PC-3 (cell line): ENCODE measurements around the gene CORIN. TPM values are rescaled to one million over a fixed set of nuclear protein-coding genes. Genes with fewer than 3 reads are reported as not detected.

Source experiments
- ATAC-seq: fragments of 200-7000 bp; cut with Tn5 transposase; 2 replicates; pipeline ENCODE4 v1.9.1; 2020; ENCODE audit warnings: mild to moderate bottlenecking, moderate library complexity
- BruUV-seq: library from RNA; stranded (reverse); fragments of 400-500 nt; replicated peaks from 2 replicates; lab custom pipeline; 2021; lab: Mats Ljungman, UMichigan
- CTCF ChIA-PET: fragments of 300-600 bp; sonication (Branson Sonifier 250); formaldehyde crosslinking; loops from one replicate; lab custom pipeline; 2022; ENCODE audit warnings: antibody characterized with exemption; lab: Charles Lee
- POLR2A ChIA-PET: fragments of 300-600 bp; sonication (Branson Sonifier 250); formaldehyde crosslinking; loops from one replicate; lab custom pipeline; 2022; ENCODE audit warnings: antibody characterized with exemption; ENCODE audit not compliant: unreplicated experiment; lab: Charles Lee
- DNase-seq: peaks from one replicate; pipeline ENCODE4 v3.0.0-alpha.2; 2015
- H2AFZ ChIP-seq: fragments of 300-600 bp; sonication (generic); 2 replicates; pipeline ENCODE4 v1.6.0; 2016; ENCODE audit warnings: antibody characterized with exemption, low read length
- H3F3A ChIP-seq: fragments of 300-600 bp; sonication (generic); one replicate; pipeline ENCODE4 v1.6.0; 2017; ENCODE audit warnings: antibody characterized with exemption, low read length, control low read depth, mild to moderate bottlenecking; ENCODE audit not compliant: unreplicated experiment
- H3K27ac ChIP-seq: fragments of 300-600 bp; sonication (generic); 2 replicates; pipeline ENCODE4 v1.5.1; 2016; ENCODE audit warnings: mild to moderate bottlenecking, low read length
- H3K27me3 ChIP-seq: fragments of 300-600 bp; sonication (generic); 2 replicates; pipeline ENCODE4 v1.6.1; 2016; ENCODE audit warnings: low read length, mixed read lengths
- H3K36me3 ChIP-seq: fragments of 300-600 bp; sonication (generic); 2 replicates; pipeline ENCODE4 v1.6.1; 2016; ENCODE audit warnings: low read depth, mixed run types, low read length, mixed read lengths
- H3K4me1 ChIP-seq: fragments of 300-600 bp; sonication (generic); 2 replicates; pipeline ENCODE4 v1.5.1; 2016; ENCODE audit warnings: low read length; ENCODE audit not compliant: insufficient read depth
- H3K4me2 ChIP-seq: fragments of 300-600 bp; sonication (generic); 2 replicates; pipeline ENCODE4 v1.6.0; 2016; ENCODE audit warnings: low read length
- H3K4me3 ChIP-seq: fragments of 300-600 bp; sonication (generic); 2 replicates; pipeline ENCODE4 v1.5.1; 2016; ENCODE audit warnings: mild to moderate bottlenecking, low read length, mixed read lengths
- H3K79me2 ChIP-seq: fragments of 300-600 bp; sonication (generic); 2 replicates; pipeline ENCODE4 v1.6.1; 2017; ENCODE audit warnings: low read length, mixed read lengths
- H3K9ac ChIP-seq: fragments of 300-600 bp; sonication (generic); 2 replicates; pipeline ENCODE4 v1.6.0; 2016; ENCODE audit warnings: mild to moderate bottlenecking, low read length
- H3K9me2 ChIP-seq: fragments of 300-600 bp; sonication (generic); replicated peaks from 2 replicates; pipeline ENCODE4 v1.6.1; 2016; ENCODE audit warnings: mixed run types, low read length, mixed read lengths
- H3K9me3 ChIP-seq: fragments of 300-600 bp; sonication (generic); 2 replicates; pipeline ENCODE4 v1.6.1; 2016; ENCODE audit warnings: low read length, mixed read lengths
- H4K20me1 ChIP-seq: fragments of 300-600 bp; sonication (generic); 2 replicates; pipeline ENCODE4 v1.6.1; 2016; ENCODE audit warnings: low read length, mixed read lengths
- CTCF ChIP-seq: fragments of 300-600 bp; sonication (generic); conservative IDR thresholded peaks from 2 replicates; pipeline ENCODE4 v1.5.1; 2017; ENCODE audit warnings: antibody characterized with exemption, low read depth, mild to moderate bottlenecking, low read length
- EZH2 ChIP-seq: fragments of 300-600 bp; sonication (generic); IDR thresholded peaks from one replicate; pipeline ENCODE4 v1.6.1; 2017; ENCODE audit warnings: antibody characterized with exemption, mild to moderate bottlenecking, low read length; ENCODE audit not compliant: unreplicated experiment
- EZH2phosphoT487 ChIP-seq: fragments of 300-600 bp; sonication (generic); IDR thresholded peaks from 2 replicates; pipeline ENCODE4 v1.6.1; 2018; ENCODE audit warnings: mild to moderate bottlenecking, antibody characterized with exemption, low read length, borderline replicate concordance
- intact Hi-C: fragments of 100-400 bp; cut with micrococcal nuclease; formaldehyde crosslinking; loops from 2 replicates; pipeline ENCODE4 v1.9.0; 2023
- total RNA-seq: library from RNA; depleted of rRNA; stranded (reverse); fragments of >200 nt; gene quantifications from 2 replicates; pipeline ENCODE4 v1.2.3, GENCODE V29; 2014

CORIN gene
- total RNA-seq, 1 experiment from 2014 or later: not detected

GRCh38 chr4:47647029-47647428, 190.8 kb downstream of the CORIN start:
- H3K27ac ChIP-seq: no peak overlapping the region
- no TSS peak for BruUV-seq
- ATAC-seq: no peak
- H4K20me1 ChIP-seq: no peaks in the 10 kb centered on the region
- no peaks in the 10 kb centered on the region for H3K4me1 ChIP-seq
- no peaks in the 10 kb centered on the region for H3K9me2 ChIP-seq
- no peak overlapping the region for H3K4me2 ChIP-seq
- POLR2A ChIA-PET: no interaction called here
- H3F3A ChIP-seq: no peaks in the 10 kb centered on the region
- H3K79me2 ChIP-seq: no peaks in the 10 kb centered on the region
- H3K9me3 ChIP-seq: no peaks in the 10 kb centered on the region
- H3K4me3 ChIP-seq: no peak overlapping the region
- CTCF ChIA-PET: no interaction called here
- TF ChIP-seq EZH2phosphoT487 (no peak), CTCF (no peak), EZH2 (no peak)
- no peak overlapping the region for H3K9ac ChIP-seq
- H3K36me3 ChIP-seq: no peaks in the 10 kb centered on the region
- H2AFZ ChIP-seq: no peak overlapping the region
- intact Hi-C loops: no loop called here
- no peak for DNase-seq
- H3K27me3 ChIP-seq: peaks cover 24% of the 10 kb centered on the region

GRCh38 chr4:47646372-47646771, 191.5 kb downstream of the CORIN start:
- no peaks in the 10 kb centered on the region for H3K36me3 ChIP-seq
- peaks cover 24% of the 10 kb centered on the region for H3K27me3 ChIP-seq
- H3K4me2 ChIP-seq: no peak overlapping the region
- BruUV-seq: no TSS peak
- no peak overlapping the region for H2AFZ ChIP-seq
- no peaks in the 10 kb centered on the region for H3F3A ChIP-seq
- no peaks in the 10 kb centered on the region for H3K79me2 ChIP-seq
- no peaks in the 10 kb centered on the region for H3K9me2 ChIP-seq
- ChIA-PET CTCF (no interaction called here), POLR2A (no interaction called here)
- H3K9me3 ChIP-seq: no peaks in the 10 kb centered on the region
- H3K4me1 ChIP-seq: no peaks in the 10 kb centered on the region
- no peaks in the 10 kb centered on the region for H4K20me1 ChIP-seq
- no peak overlapping the region for H3K27ac ChIP-seq
- TF ChIP-seq EZH2: no peak
- TF ChIP-seq CTCF: no peak
- no peak for TF ChIP-seq EZH2phosphoT487
- ATAC-seq (no peak), DNase-seq (no peak)
- intact Hi-C loops: no loop called here
- no peak overlapping the region for H3K9ac ChIP-seq
- H3K4me3 ChIP-seq: no peak overlapping the region

- Histone ChIP-seq H4K20me1 (no peaks in the 10 kb centered on the region), H3K79me2 (no peaks in the 10 kb centered on the region), H3K9ac (no peak overlapping the region), H3K4me1 (no peaks in the 10 kb centered on the region), H3K9me2 (no peaks in the 10 kb centered on the region), H3K27me3 (peaks cover 5% of the 10 kb centered on the region), H3K4me3 (no peak overlapping the region), H3K27ac (no peak overlapping the region), H3K4me2 (no peak overlapping the region), H3K36me3 (no peaks in the 10 kb centered on the region), H3F3A (no peaks in the 10 kb centered on the region), H2AFZ (no peak overlapping the region), H3K9me3 (no peaks in the 10 kb centered on the region)
- ChIA-PET POLR2A (no interaction called here), CTCF (no interaction called here)
- TF ChIP-seq CTCF (no peak), EZH2phosphoT487 (no peak), EZH2 (no peak)
- BruUV-seq: no TSS peak
- ATAC-seq (no peak), DNase-seq (no peak)
- intact Hi-C loops: no loop called here
Measured at GRCh38 chr4:47643845-47644244, 194.0 kb downstream of the CORIN start.
